ENCODE measurements around the gene FBXL14. TPM values are rescaled to one million over a fixed set of nuclear protein-coding genes. Genes with fewer than 3 reads are reported as not detected.

FBXL14 gene
- polyA plus RNA-seq, 1 donor from 2014 or later, result 15.1 TPM

- Histone ChIP-seq H3K27me3 (ENCODE audit: insufficient read depth, low read depth, low read length) (no peaks in the 10 kb centered on the region), H3K9me2 (ENCODE audit: insufficient read depth, low read length) (no peaks in the 10 kb centered on the region), H2AFZ (ENCODE audit: low read depth, low read length) (no peak overlapping the region), H3K36me3 (ENCODE audit: insufficient read depth, low read length) (no peaks in the 10 kb centered on the region), H3F3A (ENCODE audit: insufficient read depth, low read length, poor library complexity, severe bottlenecking) (peaks cover 2% of the 10 kb centered on the region), H4K20me1 (ENCODE audit: insufficient read depth) (no peaks in the 10 kb centered on the region), H3K9ac (ENCODE audit: low read length) (no peak overlapping the region), H3K9me3 (ENCODE audit: low read length) (no peaks in the 10 kb centered on the region), H3K4me3 (ENCODE audit: low read length) (no peak overlapping the region), H3K4me2 (ENCODE audit: low read length) (no peak overlapping the region), H3K27ac (ENCODE audit: low read length) (no peak overlapping the region), H3K79me2 (replicated peaks; ENCODE audit: insufficient read depth, low read length) (no peaks in the 10 kb centered on the region)
- no peak for TF ChIP-seq RAD21 (conservative IDR thresholded peaks at IDR 0.05)
- TF ChIP-seq CTCF (IDR thresholded peaks at IDR 0.05; ENCODE audit: poor library complexity, severe bottlenecking), result no peak
- no peak for TF ChIP-seq POLR2AphosphoS5 (IDR thresholded peaks at IDR 0.05)
- TF ChIP-seq REST (IDR thresholded peaks at IDR 0.05; ENCODE audit: borderline replicate concordance), result no peak
- TF ChIP-seq SMC3 (conservative IDR thresholded peaks at IDR 0.05; ENCODE audit: poor library complexity), result no peak
- TF ChIP-seq EP300 (conservative IDR thresholded peaks at IDR 0.05; ENCODE audit: poor library complexity, severe bottlenecking), result no peak
- no peak for TF ChIP-seq TAF1 (IDR thresholded peaks at IDR 0.05; ENCODE audit: low read depth)
- TF ChIP-seq EZH2 (IDR thresholded peaks at IDR 0.05; ENCODE audit: borderline replicate concordance, insufficient read depth, low read length, poor library complexity, severe bottlenecking), result no peak
- TF ChIP-seq MXI1 (conservative IDR thresholded peaks at IDR 0.05; ENCODE audit: poor library complexity, severe bottlenecking), result no peak
Observed at GRCh38 chr12:1634149-1634548, 39.8 kb upstream of the FBXL14 start.

GRCh38 chr12:1633459-1633858 is 39.1 kb upstream of the FBXL14 start:
- H3K27me3 ChIP-seq (ENCODE audit: insufficient read depth, low read depth, low read length), result no peaks in the 10 kb centered on the region
- TF ChIP-seq POLR2AphosphoS5 (IDR thresholded peaks at IDR 0.05) (no peak), CTCF (IDR thresholded peaks at IDR 0.05; ENCODE audit: poor library complexity, severe bottlenecking) (no peak), REST (IDR thresholded peaks at IDR 0.05; ENCODE audit: borderline replicate concordance) (no peak), EP300 (conservative IDR thresholded peaks at IDR 0.05; ENCODE audit: poor library complexity, severe bottlenecking) (no peak), SMC3 (conservative IDR thresholded peaks at IDR 0.05; ENCODE audit: poor library complexity) (no peak), EZH2 (IDR thresholded peaks at IDR 0.05; ENCODE audit: borderline replicate concordance, insufficient read depth, low read length, poor library complexity, severe bottlenecking) (no peak), TAF1 (IDR thresholded peaks at IDR 0.05; ENCODE audit: low read depth) (no peak), MXI1 (conservative IDR thresholded peaks at IDR 0.05; ENCODE audit: poor library complexity, severe bottlenecking) (no peak), RAD21 (conservative IDR thresholded peaks at IDR 0.05) (no peak)

More at GRCh38 chr12:1633459-1633858, 39.1 kb upstream of the FBXL14 start:
- Histone ChIP-seq H3K9ac (ENCODE audit: low read length) (no peak overlapping the region), H3K4me2 (ENCODE audit: low read length) (no peak overlapping the region), H3K9me2 (ENCODE audit: insufficient read depth, low read length) (no peaks in the 10 kb centered on the region), H4K20me1 (ENCODE audit: insufficient read depth) (no peaks in the 10 kb centered on the region), H2AFZ (ENCODE audit: low read depth, low read length) (no peak overlapping the region), H3F3A (ENCODE audit: insufficient read depth, low read length, poor library complexity, severe bottlenecking) (peaks cover 2% of the 10 kb centered on the region), H3K9me3 (ENCODE audit: low read length) (no peaks in the 10 kb centered on the region), H3K27ac (ENCODE audit: low read length) (no peak overlapping the region), H3K36me3 (ENCODE audit: insufficient read depth, low read length) (no peaks in the 10 kb centered on the region), H3K4me3 (ENCODE audit: low read length) (no peak overlapping the region), H3K79me2 (replicated peaks; ENCODE audit: insufficient read depth, low read length) (no peaks in the 10 kb centered on the region)
